Measurements from ENCODE around the gene PLN. TPM values are rescaled to one million over a fixed set of nuclear protein-coding genes. Genes with fewer than 3 reads are reported as not detected.
A peak's percentile ranks its signal among the peaks of the same experiment; 100 is the strongest.

Gene PLN
- total and polyA plus RNA-seq, 9 of the 15 experiments (the other 6 are each of a cell fraction or from before 2014, with no cell fraction given), result 0.03 to 0.30 (median 0.03) TPM; not detected in 6

DNA sequence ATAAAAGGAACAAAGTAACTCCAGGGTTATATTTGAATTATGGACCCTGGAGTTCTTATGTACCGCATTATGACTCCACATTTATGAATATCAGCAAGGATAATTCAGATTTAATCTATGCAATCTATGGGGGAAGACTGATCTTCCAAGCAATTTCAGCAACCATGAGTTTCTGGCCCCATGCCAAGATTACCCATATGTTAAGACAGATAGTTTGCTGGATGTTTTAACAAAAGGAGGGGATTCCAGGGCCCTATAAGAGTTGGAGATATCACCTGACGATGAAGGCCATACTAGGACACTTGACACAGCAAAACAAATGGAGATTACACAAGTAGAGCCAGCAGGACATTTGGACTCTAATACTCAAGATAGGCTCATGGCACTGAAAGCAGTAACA, 45.9 kb upstream of the PLN start (continued):
- no peak for TF ChIP-seq MYBL2 (IDR thresholded peaks at IDR 0.05; ENCODE audit: low read depth)
- no peak for TF ChIP-seq MYBL2 (CRISPR knock-in tag; IDR thresholded peaks at IDR 0.05; ENCODE audit: borderline replicate concordance)
- TF ChIP-seq ZFX (CRISPR knock-in tag; IDR thresholded peaks at IDR 0.05), result no peak
- TF ChIP-seq MBD2 (IDR thresholded peaks at IDR 0.05; ENCODE audit: borderline replicate concordance, low read depth), result no peak
- TF ChIP-seq, protein P1, sequence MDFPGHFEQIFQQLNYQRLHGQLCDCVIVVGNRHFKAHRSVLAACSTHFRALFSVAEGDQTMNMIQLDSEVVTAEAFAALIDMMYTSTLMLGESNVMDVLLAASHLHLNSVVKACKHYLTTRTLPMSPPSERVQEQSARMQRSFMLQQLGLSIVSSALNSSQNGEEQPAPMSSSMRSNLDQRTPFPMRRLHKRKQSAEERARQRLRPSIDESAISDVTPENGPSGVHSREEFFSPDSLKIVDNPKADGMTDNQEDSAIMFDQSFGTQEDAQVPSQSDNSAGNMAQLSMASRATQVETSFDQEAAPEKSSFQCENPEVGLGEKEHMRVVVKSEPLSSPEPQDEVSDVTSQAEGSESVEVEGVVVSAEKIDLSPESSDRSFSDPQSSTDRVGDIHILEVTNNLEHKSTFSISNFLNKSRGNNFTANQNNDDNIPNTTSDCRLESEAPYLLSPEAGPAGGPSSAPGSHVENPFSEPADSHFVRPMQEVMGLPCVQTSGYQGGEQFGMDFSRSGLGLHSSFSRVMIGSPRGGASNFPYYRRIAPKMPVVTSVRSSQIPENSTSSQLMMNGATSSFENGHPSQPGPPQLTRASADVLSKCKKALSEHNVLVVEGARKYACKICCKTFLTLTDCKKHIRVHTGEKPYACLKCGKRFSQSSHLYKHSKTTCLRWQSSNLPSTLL (IDR thresholded peaks at IDR 0.05), result no peak
- TF ChIP-seq BRD9 (IDR thresholded peaks at IDR 0.05; ENCODE audit: low read depth, partially characterized antibody), result no peak
- no peak for TF ChIP-seq CBX5 (IDR thresholded peaks at IDR 0.05; ENCODE audit: borderline replicate concordance, low read depth)
- no peak for TF ChIP-seq CTBP1 (IDR thresholded peaks at IDR 0.05; ENCODE audit: borderline replicate concordance)
- TF ChIP-seq NFIX (CRISPR knock-in tag; IDR thresholded peaks at IDR 0.05; ENCODE audit: low read depth), result peak; percentile 95
- TF ChIP-seq, protein P2, sequence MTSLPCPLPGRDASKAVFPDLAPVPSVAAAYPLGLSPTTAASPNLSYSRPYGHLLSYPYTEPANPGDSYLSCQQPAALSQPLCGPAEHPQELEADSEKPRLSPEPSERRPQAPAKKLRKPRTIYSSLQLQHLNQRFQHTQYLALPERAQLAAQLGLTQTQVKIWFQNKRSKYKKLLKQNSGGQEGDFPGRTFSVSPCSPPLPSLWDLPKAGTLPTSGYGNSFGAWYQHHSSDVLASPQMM (CRISPR knock-in tag; IDR thresholded peaks at IDR 0.05), result no peak
- no peak for TF ChIP-seq CHCHD3 (CRISPR knock-in tag; IDR thresholded peaks at IDR 0.05)
- no peak for TF ChIP-seq NFRKB (IDR thresholded peaks at IDR 0.05; ENCODE audit: low read depth)
- no peak for TF ChIP-seq MIER1 (IDR thresholded peaks at IDR 0.05; ENCODE audit: low read depth)
- peak; percentile 51 for TF ChIP-seq ARID1B (IDR thresholded peaks at IDR 0.05)
- TF ChIP-seq NR2C1 (IDR thresholded peaks at IDR 0.05), result no peak
- no peak for TF ChIP-seq NR2C1 (tag; IDR thresholded peaks at IDR 0.05)
- no peak for TF ChIP-seq TRIM25 (IDR thresholded peaks at IDR 0.05; ENCODE audit: borderline replicate concordance)
- TF ChIP-seq E2F3 (CRISPR knock-in tag; IDR thresholded peaks at IDR 0.05), result no peak
- no peak for TF ChIP-seq XRCC4 (IDR thresholded peaks at IDR 0.05; ENCODE audit: extremely low read depth, insufficient read depth, insufficient read length)
